H9 (cell line): Measurements from ENCODE around the gene TGFB1I1. TPM values are rescaled to one million over a fixed set of nuclear protein-coding genes. Genes with fewer than 3 reads are reported as not detected.

Experiments used
- DNase-seq: peaks from one replicate; pipeline ENCODE4 v3.0.0-alpha.2; 2017
- H2AFZ ChIP-seq: one replicate; pipeline ENCODE4 v1.6.1; 2013; ENCODE audit warnings: mild to moderate bottlenecking, low read length, control low read depth, moderate library complexity
- H2AK5ac ChIP-seq: 2 replicates; pipeline ENCODE4 v1.6.1; 2013; ENCODE audit warnings: low read length, control low read depth, mixed read lengths; ENCODE audit not compliant: insufficient read length
- H2BK120ac ChIP-seq: one replicate; pipeline ENCODE4 v1.6.1; 2013; ENCODE audit warnings: low read depth, mild to moderate bottlenecking, low read length, control low read depth, inconsistent platforms; ENCODE audit not compliant: poor library complexity, severe bottlenecking
- H2BK12ac ChIP-seq: 2 replicates; pipeline ENCODE4 v1.6.1; 2013; ENCODE audit warnings: low read length, control low read depth, mixed read lengths, low read depth; ENCODE audit not compliant: insufficient read length
- H2BK15ac ChIP-seq: 2 replicates; pipeline ENCODE4 v1.6.1; 2013; ENCODE audit warnings: low read depth, low read length, control low read depth
- H2BK20ac ChIP-seq: one replicate; pipeline ENCODE4 v1.6.1; 2013; ENCODE audit warnings: low read depth, mild to moderate bottlenecking, low read length, control low read depth, inconsistent platforms; ENCODE audit not compliant: poor library complexity, severe bottlenecking
- H2BK5ac ChIP-seq: 2 replicates; pipeline ENCODE4 v1.6.1; 2013; ENCODE audit warnings: low read length, control low read depth, mixed read lengths; ENCODE audit not compliant: insufficient read length
- H3K14ac ChIP-seq: 2 replicates; pipeline ENCODE4 v1.6.1; 2013; ENCODE audit warnings: low read length, control low read depth; ENCODE audit not compliant: insufficient read depth
- H3K18ac ChIP-seq: 2 replicates; pipeline ENCODE4 v1.6.1; 2013; ENCODE audit warnings: low read depth, mild to moderate bottlenecking, mixed read lengths, low read length, control low read depth; ENCODE audit not compliant: insufficient read length
- H3K23ac ChIP-seq: 2 replicates; pipeline ENCODE4 v1.6.1; 2013; ENCODE audit warnings: low read length, control low read depth, mixed read lengths, low read depth; ENCODE audit not compliant: insufficient read length
- H3K23me2 ChIP-seq: 2 replicates; pipeline ENCODE4 v1.6.1; 2013; ENCODE audit warnings: low read depth, mild to moderate bottlenecking, mixed read lengths, low read length, control low read depth; ENCODE audit not compliant: insufficient read length, poor library complexity, severe bottlenecking
- H3K27ac ChIP-seq: 2 replicates; pipeline ENCODE4 v1.5.1; 2013; ENCODE audit warnings: low read length, control low read depth, mixed read lengths, low read depth; ENCODE audit not compliant: insufficient read length
- H3K27me3 ChIP-seq: 2 replicates; pipeline ENCODE4 v1.6.1; 2013; ENCODE audit warnings: low read length, control low read depth, inconsistent platforms; ENCODE audit not compliant: insufficient read depth
- H3K4ac ChIP-seq: 2 replicates; pipeline ENCODE4 v1.6.1; 2013; ENCODE audit warnings: low read depth, mild to moderate bottlenecking, control low read depth, inconsistent platforms, low read length, moderate library complexity
- H3K4me1 ChIP-seq: 2 replicates; pipeline ENCODE4 v1.6.1; 2013; ENCODE audit warnings: low read length, control low read depth, inconsistent platforms; ENCODE audit not compliant: insufficient read depth
- H3K4me2 ChIP-seq: 2 replicates; pipeline ENCODE4 v1.6.1; 2013; ENCODE audit warnings: low read length, control low read depth, mixed read lengths; ENCODE audit not compliant: insufficient read length, insufficient read depth
- H3K56ac ChIP-seq: 2 replicates; pipeline ENCODE4 v1.6.1; 2013; ENCODE audit warnings: low read depth, mild to moderate bottlenecking, mixed read lengths, low read length, control low read depth; ENCODE audit not compliant: insufficient read length
- H3K79me1 ChIP-seq: 2 replicates; pipeline ENCODE4 v1.6.1; 2013; ENCODE audit warnings: low read depth, mild to moderate bottlenecking, moderate library complexity, low read length, control low read depth, inconsistent platforms; ENCODE audit not compliant: insufficient read depth, poor library complexity, severe bottlenecking
- H3K79me2 ChIP-seq: 2 replicates; pipeline ENCODE4 v1.6.1; 2013; ENCODE audit warnings: low read length, control low read depth, inconsistent platforms; ENCODE audit not compliant: insufficient read depth
- H3K9ac ChIP-seq: 2 replicates; pipeline ENCODE4 v1.6.1; 2013; ENCODE audit warnings: low read length, control low read depth, mixed read lengths; ENCODE audit not compliant: insufficient read length; ENCODE audit errors: extremely low read depth
- H3K9me3 ChIP-seq: one replicate; pipeline ENCODE4 v1.6.1; 2013; ENCODE audit warnings: low read depth, low read length, inconsistent platforms; ENCODE audit not compliant: control insufficient read depth
- H3T11ph ChIP-seq: one replicate; pipeline ENCODE4 v1.6.1; 2013; ENCODE audit warnings: mild to moderate bottlenecking, low read length, control low read depth, inconsistent platforms
- H4K20me1 ChIP-seq: one replicate; pipeline ENCODE4 v1.6.1; 2013; ENCODE audit not compliant: control insufficient read depth, insufficient read length, insufficient read depth
- H4K5ac ChIP-seq: 2 replicates; pipeline ENCODE4 v1.6.1; 2013; ENCODE audit warnings: low read depth, mild to moderate bottlenecking, mixed read lengths, low read length, control low read depth; ENCODE audit not compliant: insufficient read length
- H4K8ac ChIP-seq: replicated peaks from 2 replicates; pipeline ENCODE4 v1.6.1; 2013; ENCODE audit warnings: low read length, control low read depth, mixed read lengths, low read depth; ENCODE audit not compliant: insufficient read length
- H4K91ac ChIP-seq: 2 replicates; pipeline ENCODE4 v1.6.1; 2013; ENCODE audit warnings: low read depth, mild to moderate bottlenecking, moderate library complexity, mixed read lengths, low read length, control low read depth; ENCODE audit not compliant: insufficient read length
- H3K27ac Mint-ChIP-seq, 3 experiments: 2 replicates in 2 of 3; 3 replicates in 1 of 3; pipeline ENCODE4 v1.8.0; 2020 to 2021; ENCODE audit warnings: mixed read lengths in 3 of 3, mild to moderate bottlenecking in 1 of 3, moderate library complexity in 1 of 3
- H3K27me3 Mint-ChIP-seq: 2 replicates; pipeline ENCODE4 v1.8.0; 2021; ENCODE audit warnings: low read depth, mild to moderate bottlenecking, moderate library complexity, mixed read lengths
- H3K36me3 Mint-ChIP-seq, 3 experiments: 2 replicates in 2 of 3; 3 replicates in 1 of 3; pipeline ENCODE4 v1.8.0; 2020 to 2021; ENCODE audit warnings: low read depth in 3 of 3, mixed read lengths in 3 of 3; ENCODE audit not compliant: insufficient read depth in 1 of 3
- H3K4me1 Mint-ChIP-seq, 2 experiments: 2 replicates each; pipeline ENCODE4 v1.8.0; 2020; ENCODE audit warnings: mixed read lengths in 2 of 2
- H3K4me3 Mint-ChIP-seq, 2 experiments: 2 replicates in 1 of 2; 3 replicates in 1 of 2; pipeline ENCODE4 v1.8.0; 2020 to 2021; ENCODE audit warnings: mild to moderate bottlenecking in 2 of 2, mixed read lengths in 2 of 2, moderate library complexity in 1 of 2
- H3K9me3 Mint-ChIP-seq, 2 experiments: 2 replicates in 1 of 2; 3 replicates in 1 of 2; pipeline ENCODE4 v1.8.0; 2020; ENCODE audit warnings: mild to moderate bottlenecking in 2 of 2, mixed read lengths in 2 of 2, moderate library complexity in 1 of 2
- CTCF ChIP-seq: fragments of 200-600 bp; sonication (generic); conservative IDR thresholded peaks from 3 replicates; pipeline ENCODE4 v1.8.0; 2021; ENCODE audit warnings: antibody characterized with exemption, mild to moderate bottlenecking
- WGBS: extraction: QIAGEN DNeasy Blood & Tissue Kit; methylation state at CpG from one replicate; pipeline ENCODE4 v1.1.7; 2013; ENCODE audit warnings: missing lambda C conversion rate, low lambda C conversion rate, mixed read lengths; ENCODE audit not compliant: insufficient read length; ENCODE audit errors: extremely low coverage; 5-methylcytosine and 5-hydroxymethylcytosine counted together
- total RNA-seq: library from RNA; stranded (reverse); gene quantifications from 2 replicates; pipeline ENCODE4 v1.2.1, GENCODE V29; 2021

Gene TGFB1I1
- total RNA-seq, 1 experiment from 2014 or later, result 15.4 TPM

- Histone ChIP-seq H3K4me1 (no peaks in the 10 kb centered on the region), H3K14ac (no peak overlapping the region; the same call in 1 of the 2 replicates), H3K79me1 (no peaks in the 10 kb centered on the region), H2AK5ac (no peak overlapping the region), H3K9me3 (no peaks in the 10 kb centered on the region), H3K4me2 (peak overlapping the region; percentile 90), H3K18ac (no peak overlapping the region), H4K91ac (no peak overlapping the region), H4K8ac (no peak overlapping the region), H2BK15ac (no peak overlapping the region), H2BK12ac (no peak overlapping the region), H4K5ac (no peak overlapping the region), H3K27me3 (peaks cover 1% of the 10 kb centered on the region; the same call in 1 of the 2 replicates), H3K23ac (no peak overlapping the region), H3K23me2 (peaks cover 14% of the 10 kb centered on the region), H2BK120ac (no peak overlapping the region), H3K79me2 (no peaks in the 10 kb centered on the region), H2BK20ac (no peak overlapping the region), H2BK5ac (no peak overlapping the region), H3K4ac (no peak overlapping the region), H3T11ph (no peak overlapping the region), H3K56ac (no peak overlapping the region), H3K9ac (no peak overlapping the region), H4K20me1 (no peaks in the 10 kb centered on the region), H2AFZ (no peak overlapping the region), H3K27ac (no peak overlapping the region)
- DNase-seq, result peak; percentile 92
- TF ChIP-seq CTCF, result peak; percentile 62
- peaks cover 79% of the 10 kb centered on the region for H3K27me3 Mint-ChIP-seq
- H3K9me3 Mint-ChIP-seq, result no peaks in the 10 kb centered on the region; a peak in 1 of 5 replicates
- no CpG with 5 or more reads among the region's 67 CpGs for WGBS
- peaks cover 14 to 19% of the 10 kb centered on the region in 2 experiments for H3K4me1 Mint-ChIP-seq
- peak overlapping the region in 2 of 3 experiments; percentile 3 to 82; a peak in 4 of 7 replicates for H3K27ac Mint-ChIP-seq
- H3K4me3 Mint-ChIP-seq, result peak overlapping the region; percentile 73 to 85
- peaks cover 0 to 14% (median 0%) of the 10 kb centered on the region in 3 experiments; a peak in 3 of 7 replicates for H3K36me3 Mint-ChIP-seq
Measured at GRCh38 chr16:31477220-31478216, 5.6 kb downstream of the TGFB1I1 start.
